AG09319 (cell line): Measurements from ENCODE around the gene KDM1B.
"Not testable (repeated sequence)": the region's sequence is repeated elsewhere in the genome, so short reads cannot be mapped to it uniquely, and the experiment has no call there.

Experiments used
- DNase-seq: peaks from one replicate; pipeline ENCODE4 v3.0.0-alpha.2; 2010; ENCODE audit warnings: low read depth; ENCODE audit errors: extremely low read depth
- TF ChIP-seq, protein P1 (sequence below): IDR thresholded peaks from 2 replicates; pipeline ENCODE4 v1.5.1; 2011; ENCODE audit warnings: low read depth, mild to moderate bottlenecking, inconsistent platforms, low read length, moderate library complexity

KDM1B gene

GRCh38 chr6:18216411-18216810 is 61.2 kb downstream of the KDM1B start:
- TF ChIP-seq, protein P1, sequence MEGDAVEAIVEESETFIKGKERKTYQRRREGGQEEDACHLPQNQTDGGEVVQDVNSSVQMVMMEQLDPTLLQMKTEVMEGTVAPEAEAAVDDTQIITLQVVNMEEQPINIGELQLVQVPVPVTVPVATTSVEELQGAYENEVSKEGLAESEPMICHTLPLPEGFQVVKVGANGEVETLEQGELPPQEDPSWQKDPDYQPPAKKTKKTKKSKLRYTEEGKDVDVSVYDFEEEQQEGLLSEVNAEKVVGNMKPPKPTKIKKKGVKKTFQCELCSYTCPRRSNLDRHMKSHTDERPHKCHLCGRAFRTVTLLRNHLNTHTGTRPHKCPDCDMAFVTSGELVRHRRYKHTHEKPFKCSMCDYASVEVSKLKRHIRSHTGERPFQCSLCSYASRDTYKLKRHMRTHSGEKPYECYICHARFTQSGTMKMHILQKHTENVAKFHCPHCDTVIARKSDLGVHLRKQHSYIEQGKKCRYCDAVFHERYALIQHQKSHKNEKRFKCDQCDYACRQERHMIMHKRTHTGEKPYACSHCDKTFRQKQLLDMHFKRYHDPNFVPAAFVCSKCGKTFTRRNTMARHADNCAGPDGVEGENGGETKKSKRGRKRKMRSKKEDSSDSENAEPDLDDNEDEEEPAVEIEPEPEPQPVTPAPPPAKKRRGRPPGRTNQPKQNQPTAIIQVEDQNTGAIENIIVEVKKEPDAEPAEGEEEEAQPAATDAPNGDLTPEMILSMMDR: no peak
- peak; percentile 12 for DNase-seq

DNA sequence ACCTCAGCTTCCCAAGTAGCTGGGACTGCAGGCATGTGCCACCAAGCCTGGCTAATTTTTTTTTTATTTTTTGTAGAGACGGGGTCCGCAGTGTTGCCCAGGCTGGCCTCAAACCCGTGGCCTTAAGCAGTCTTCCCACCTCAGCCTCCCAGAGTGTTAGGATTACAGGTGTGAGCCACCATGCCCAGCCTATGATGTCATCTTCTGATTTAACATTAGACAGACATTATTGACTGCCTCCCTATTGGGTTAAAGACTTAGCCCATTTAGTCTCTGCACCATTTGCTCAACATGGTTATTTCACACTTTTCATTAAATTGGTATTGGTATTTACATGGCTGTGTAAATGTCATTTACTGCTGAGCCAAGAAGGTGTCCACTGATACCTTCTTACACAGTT is 63.0 kb downstream of the KDM1B start:
- TF ChIP-seq, protein P1: no peak
- no peak for DNase-seq

- TF ChIP-seq, protein P1: no peak
- no peak for DNase-seq
Observed at GRCh38 chr6:18219591-18219990, 64.4 kb downstream of the KDM1B start.

GRCh38 chr6:18221288-18221615 is 66.0 kb downstream of the KDM1B start:
- TF ChIP-seq, protein P1: no peak
- DNase-seq: no peak

GRCh38 chr6:18226451-18227105 is 71.4 kb downstream of the KDM1B start:
- DNase-seq: peak; percentile 85

DNA sequence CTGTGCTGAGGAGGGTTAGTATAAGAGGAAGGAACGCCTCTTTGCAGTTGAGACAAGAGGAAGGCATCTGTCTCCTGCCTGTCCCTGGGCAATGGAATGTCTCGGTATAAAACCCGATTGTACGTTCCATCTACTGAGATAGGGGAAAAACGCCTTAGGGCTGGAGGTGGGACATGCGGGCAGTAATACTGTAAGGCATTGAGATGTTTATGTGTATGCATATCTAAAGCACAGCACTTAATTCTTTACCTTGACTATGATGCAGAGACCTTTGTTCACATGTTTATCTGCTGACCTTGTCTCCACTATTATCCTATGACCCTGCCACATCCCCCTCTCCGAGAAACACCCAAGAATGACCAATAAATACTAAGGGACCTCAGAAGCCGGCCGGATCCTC is 71.9 kb downstream of the KDM1B start:
- DNase-seq: not testable (repeated sequence)

- DNase-seq: not testable (repeated sequence)
Observed at GRCh38 chr6:18228590-18228989, 73.4 kb downstream of the KDM1B start.

GRCh38 chr6:18231856-18232255 is 76.6 kb downstream of the KDM1B start:
- DNase-seq: not testable (repeated sequence)

- not testable (repeated sequence) for DNase-seq
Observed at GRCh38 chr6:18233770-18234169, 78.5 kb downstream of the KDM1B start.

DNA sequence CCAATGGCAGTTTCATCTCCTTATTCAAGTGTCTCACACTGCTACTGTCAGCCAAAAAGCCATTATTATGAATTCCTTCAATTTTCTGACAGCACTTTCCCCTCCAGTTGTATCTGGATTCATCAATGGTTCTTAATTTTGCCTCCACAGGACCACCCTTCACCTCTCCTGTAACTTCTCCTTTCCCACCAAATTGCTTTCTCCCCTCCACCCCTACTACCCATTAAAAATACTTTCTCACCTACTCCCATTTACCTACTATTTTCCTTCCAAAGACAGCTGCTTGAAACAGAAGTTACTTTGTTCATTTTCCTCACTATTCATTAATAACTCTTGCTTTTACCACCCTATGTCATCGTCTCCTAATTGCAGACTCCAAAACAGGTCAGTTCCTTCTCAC is 79.3 kb downstream of the KDM1B start:
- TF ChIP-seq, protein P1: no peak
- DNase-seq: no peak
